Chondrocyte (in vitro differentiated cells): Measurements from ENCODE around the gene SLC25A25. TPM values are rescaled to one million over a fixed set of nuclear protein-coding genes. Genes with fewer than 3 reads are reported as not detected.
A peak's percentile ranks its signal among the peaks of the same experiment; 100 is the strongest.
"Not testable (repeated sequence)": the region's sequence is repeated elsewhere in the genome, so short reads cannot be mapped to it uniquely, and the experiment has no call there.

ENCODE experiments used
- DNase-seq: peaks from one replicate; pipeline ENCODE4 v3.0.0; 2021; ENCODE audit warnings: mixed read lengths, low spot score
- H3K27ac Mint-ChIP-seq: one replicate; pipeline ENCODE4 v1.8.0; 2021; ENCODE audit warnings: mild to moderate bottlenecking, moderate library complexity, mixed read lengths; ENCODE audit not compliant: unreplicated experiment
- H3K27me3 Mint-ChIP-seq: 2 replicates; pipeline ENCODE4 v1.8.0; 2021; ENCODE audit warnings: low read depth, mixed read lengths
- H3K36me3 Mint-ChIP-seq: 2 replicates; pipeline ENCODE4 v1.8.0; 2021; ENCODE audit warnings: low read depth, mixed read lengths
- H3K4me1 Mint-ChIP-seq: 2 replicates; pipeline ENCODE4 v1.8.0; 2021; ENCODE audit warnings: low read depth, mild to moderate bottlenecking, mixed read lengths
- H3K4me3 Mint-ChIP-seq: one replicate; pipeline ENCODE4 v1.8.0; 2021; ENCODE audit warnings: mild to moderate bottlenecking, moderate library complexity, mixed read lengths; ENCODE audit not compliant: unreplicated experiment
- H3K9me3 Mint-ChIP-seq: 2 replicates; pipeline ENCODE4 v1.8.0; 2021; ENCODE audit warnings: low read depth, mixed read lengths
- CTCF ChIP-seq: fragments of 200-600 bp; sonication (generic); IDR thresholded peaks from 2 replicates; pipeline ENCODE4 v1.5.0; 2021; ENCODE audit warnings: antibody characterized with exemption, mild to moderate bottlenecking, moderate library complexity
- total RNA-seq: library from RNA; stranded (reverse); gene quantifications from 3 replicates; pipeline ENCODE4 v1.2.1, GENCODE V29; 2021

Gene SLC25A25
- total RNA-seq, 1 donor from 2014 or later, result 17.6 TPM

DNA sequence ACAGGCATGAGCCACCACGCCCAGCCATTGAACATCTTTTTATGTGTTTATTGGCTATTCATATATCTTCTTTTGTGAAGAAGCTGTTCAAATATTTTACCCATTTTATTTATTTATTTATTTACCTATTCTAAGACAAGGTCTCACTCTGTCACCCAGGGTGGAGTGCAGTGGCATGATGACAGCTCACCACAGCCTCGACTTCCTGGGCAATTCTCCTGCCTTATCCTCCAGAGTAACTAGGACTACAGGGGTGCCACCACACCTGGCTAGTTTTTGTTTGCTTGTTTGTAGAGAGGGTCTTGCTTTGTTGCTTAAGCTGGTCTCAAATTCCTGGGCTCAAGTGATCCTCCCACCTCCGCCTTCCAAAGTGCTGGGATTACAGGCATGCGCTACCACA is 34.4 kb upstream of the SLC25A25 start:
- peaks cover 6% of the 10 kb centered on the region for H3K4me1 Mint-ChIP-seq
- no peak overlapping the region for H3K27ac Mint-ChIP-seq
- no peaks in the 10 kb centered on the region for H3K36me3 Mint-ChIP-seq
- H3K4me3 Mint-ChIP-seq, result no peak overlapping the region
- H3K9me3 Mint-ChIP-seq, result no peaks in the 10 kb centered on the region
- no peak for TF ChIP-seq CTCF
- no peaks in the 10 kb centered on the region for H3K27me3 Mint-ChIP-seq
- no peak for DNase-seq

GRCh38 chr9:128034821-128035652 is 33.0 kb upstream of the SLC25A25 start:
- H3K4me3 Mint-ChIP-seq, result no peak overlapping the region
- H3K9me3 Mint-ChIP-seq, result no peaks in the 10 kb centered on the region
- H3K4me1 Mint-ChIP-seq, result peaks cover 3% of the 10 kb centered on the region
- H3K27ac Mint-ChIP-seq, result no peak overlapping the region
- H3K27me3 Mint-ChIP-seq, result no peaks in the 10 kb centered on the region
- peak; percentile 86 for TF ChIP-seq CTCF
- H3K36me3 Mint-ChIP-seq, result no peaks in the 10 kb centered on the region
- no peak for DNase-seq

DNA sequence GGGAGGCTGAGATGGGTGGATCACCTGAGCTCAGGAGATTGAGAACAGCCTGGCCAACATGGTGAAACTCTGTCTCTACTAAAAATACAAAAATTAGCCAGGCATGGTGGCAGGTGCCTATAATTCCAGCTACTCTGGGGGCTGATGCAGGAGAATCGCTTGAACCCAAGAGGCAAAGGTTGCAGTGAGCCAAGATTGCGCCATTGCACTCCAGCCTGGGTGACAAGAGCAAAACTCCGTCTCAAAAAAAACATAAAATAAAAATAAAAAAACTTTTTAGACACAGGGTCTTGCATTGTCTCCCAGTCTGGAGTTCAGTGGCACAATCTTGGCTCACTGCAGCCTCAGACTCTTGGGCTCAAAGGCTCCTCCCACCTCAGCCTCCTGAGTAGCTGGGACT is 31.5 kb upstream of the SLC25A25 start:
- not testable (repeated sequence) for H3K27me3 Mint-ChIP-seq, DNase-seq, H3K4me3 Mint-ChIP-seq

DNA sequence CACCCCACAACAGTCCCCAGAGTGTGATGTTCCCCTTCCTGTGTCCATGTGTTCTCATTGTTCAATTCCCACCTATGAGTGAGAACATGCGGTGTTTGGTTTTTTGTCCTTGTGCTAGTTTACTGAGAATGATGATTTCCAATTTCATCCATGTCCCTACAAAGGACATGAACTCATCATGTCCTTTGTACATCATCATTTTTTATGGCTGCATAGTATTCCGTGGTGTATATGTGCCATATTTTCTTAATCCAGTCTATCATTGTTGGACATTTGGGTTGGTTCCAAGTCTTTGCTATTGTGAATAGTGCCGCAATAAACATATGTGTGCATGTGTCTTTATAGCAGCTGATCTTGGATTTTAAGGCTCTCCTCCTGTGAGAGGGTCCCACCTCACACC is 27.2 kb upstream of the SLC25A25 start:
- not testable (repeated sequence) for H3K9me3 Mint-ChIP-seq, H3K36me3 Mint-ChIP-seq, H3K4me1 Mint-ChIP-seq, H3K4me3 Mint-ChIP-seq, H3K27me3 Mint-ChIP-seq, DNase-seq, H3K27ac Mint-ChIP-seq

More for the DNA sequence above, 31.5 kb upstream of the SLC25A25 start:
- not testable (repeated sequence) for H3K27ac Mint-ChIP-seq, H3K4me1 Mint-ChIP-seq, H3K9me3 Mint-ChIP-seq, H3K36me3 Mint-ChIP-seq

- no peak for TF ChIP-seq CTCF
- Mint-ChIP-seq H3K9me3 (no peaks in the 10 kb centered on the region), H3K27ac (no peak overlapping the region), H3K27me3 (no peaks in the 10 kb centered on the region), H3K4me1 (no peaks in the 10 kb centered on the region), H3K36me3 (no peaks in the 10 kb centered on the region), H3K4me3 (no peak overlapping the region)
- no peak for DNase-seq
These were observed 26.0 kb upstream of the SLC25A25 start for GRCh38 chr9:128042043-128042442.

GRCh38 chr9:128043467-128043868 is 24.6 kb upstream of the SLC25A25 start:
- H3K4me3 Mint-ChIP-seq, result no peak overlapping the region
- H3K27ac Mint-ChIP-seq, result no peak overlapping the region
- no peaks in the 10 kb centered on the region for H3K9me3 Mint-ChIP-seq
- no peak for DNase-seq
- no peaks in the 10 kb centered on the region for H3K36me3 Mint-ChIP-seq
- no peak for TF ChIP-seq CTCF
- H3K27me3 Mint-ChIP-seq, result no peaks in the 10 kb centered on the region
- no peaks in the 10 kb centered on the region for H3K4me1 Mint-ChIP-seq

DNA sequence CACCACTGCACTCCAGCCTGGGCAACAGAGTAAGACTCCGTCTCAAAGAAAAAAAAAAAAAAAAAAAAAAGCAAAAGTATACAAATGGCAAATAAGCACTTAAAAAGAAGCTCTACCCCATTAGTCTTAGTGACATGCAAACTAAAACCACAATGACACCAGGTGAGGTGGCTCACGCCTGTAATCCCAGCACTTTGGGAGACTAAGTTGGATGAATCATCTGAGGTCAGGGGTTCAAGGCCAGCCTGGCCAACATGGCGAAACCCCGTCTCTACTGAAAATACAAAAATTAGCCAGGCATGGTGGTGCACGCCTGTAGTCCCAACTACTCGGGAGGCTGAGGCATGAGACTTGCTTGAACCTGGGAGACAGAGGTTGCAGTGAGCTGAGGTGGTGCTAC is 22.6 kb upstream of the SLC25A25 start:
- H3K9me3 Mint-ChIP-seq, H3K27me3 Mint-ChIP-seq, DNase-seq, H3K36me3 Mint-ChIP-seq, H3K4me3 Mint-ChIP-seq, H3K27ac Mint-ChIP-seq, H3K4me1 Mint-ChIP-seq: not testable (repeated sequence)
